HEK293 (cell line): Measurements from ENCODE around the gene CDH22.

Experiments
- CTCF ChIA-PET: fragments of 350-600 bp; formaldehyde crosslinking; extraction: SDS; loops from one replicate; lab custom pipeline; 2021; ENCODE audit warnings: antibody characterized with exemption; lab: Yijun Ruan, JAX
- POLR2A ChIA-PET: fragments of 300-600 bp; formaldehyde crosslinking; extraction: SDS; loops from one replicate; lab custom pipeline; 2020; ENCODE audit warnings: antibody characterized with exemption, inconsistent platforms; lab: Yijun Ruan, JAX
- H3K27ac ChIP-seq: fragments of 200-500 bp; sonication (Bioruptor generic); 2 replicates; pipeline ENCODE4 v1.5.1; 2014; ENCODE audit warnings: low read depth, low read length, control low read depth, inconsistent platforms; ENCODE audit errors: extremely low read depth
- H3K36me3 ChIP-seq, 2 experiments: fragments of 200-500 bp in 1 of 2; sonication (Bioruptor generic) in 1 of 2; 1 replicate in 1 of 2; 2 replicates in 1 of 2; pipeline ENCODE4 v1.5.1; 2014 to 2017; ENCODE audit warnings: inconsistent platforms in 2 of 2, low read length in 2 of 2; ENCODE audit not compliant: control insufficient read depth in 2 of 2, insufficient read depth in 1 of 2
- H3K4me1 ChIP-seq: fragments of 200-500 bp; sonication (Bioruptor generic); 2 replicates; pipeline ENCODE4 v1.5.1; 2014; ENCODE audit warnings: mild to moderate bottlenecking, low read length, inconsistent platforms; ENCODE audit not compliant: control insufficient read depth, insufficient read depth
- H3K4me3 ChIP-seq: 2 replicates; pipeline ENCODE4 v1.5.1; 2011; ENCODE audit warnings: low read depth, mild to moderate bottlenecking, control low read depth, low read length, moderate library complexity
- H3K9me3 ChIP-seq: fragments of 200-500 bp; sonication (Bioruptor generic); 2 replicates; pipeline ENCODE4 v1.5.1; 2014; ENCODE audit warnings: low read depth, low read length, inconsistent platforms; ENCODE audit not compliant: control insufficient read depth, insufficient read depth
- HOXC10 ChIP-seq: sonication (generic); formaldehyde crosslinking; IDR thresholded peaks from 2 replicates; pipeline ENCODE4 v1.8.1; 2023; ENCODE audit warnings: mild to moderate bottlenecking, missing genetic modification reagents
- KLF1 ChIP-seq: fragments of 450-650 bp; formaldehyde crosslinking; IDR thresholded peaks from 2 replicates; pipeline ENCODE4 v1.5.1; 2016; ENCODE audit warnings: missing biosample characterization, missing genetic modification characterization
- KLF16 ChIP-seq: fragments of 450-650 bp; formaldehyde crosslinking; IDR thresholded peaks from 2 replicates; pipeline ENCODE4 v1.5.1; 2017; ENCODE audit warnings: missing biosample characterization, missing genetic modification characterization
- SCRT2 ChIP-seq: fragments of 450-650 bp; formaldehyde crosslinking; IDR thresholded peaks from 2 replicates; pipeline ENCODE4 v1.5.1; 2016; ENCODE audit warnings: missing biosample characterization, missing genetic modification characterization
- ZBTB21 ChIP-seq: fragments of 450-650 bp; formaldehyde crosslinking; IDR thresholded peaks from 2 replicates; pipeline ENCODE4 v1.5.1; 2017; ENCODE audit warnings: missing biosample characterization, missing genetic modification characterization
- ZBTB7A ChIP-seq: fragments of 450-650 bp; formaldehyde crosslinking; IDR thresholded peaks from 2 replicates; pipeline ENCODE4 v1.5.1; 2016; ENCODE audit warnings: low read depth, missing biosample characterization, missing genetic modification characterization
- ZIC2 ChIP-seq: fragments of 450-650 bp; formaldehyde crosslinking; IDR thresholded peaks from 2 replicates; pipeline ENCODE4 v1.5.1; 2016; ENCODE audit warnings: missing biosample characterization, missing genetic modification characterization
- ZNF121 ChIP-seq: fragments of 450-650 bp; formaldehyde crosslinking; IDR thresholded peaks from 2 replicates; pipeline ENCODE4 v1.5.1; 2016; ENCODE audit warnings: missing biosample characterization, missing genetic modification characterization
- ZNF202 ChIP-seq: fragments of 450-650 bp; formaldehyde crosslinking; IDR thresholded peaks from 2 replicates; pipeline ENCODE4 v1.5.1; 2016; ENCODE audit warnings: missing biosample characterization, missing genetic modification characterization, borderline replicate concordance
- ZNF266 ChIP-seq: fragments of 450-650 bp; formaldehyde crosslinking; IDR thresholded peaks from 2 replicates; pipeline ENCODE4 v1.5.1; 2016; ENCODE audit warnings: missing biosample characterization, missing genetic modification characterization, low read depth
- ZNF341 ChIP-seq: fragments of 450-650 bp; formaldehyde crosslinking; IDR thresholded peaks from 2 replicates; pipeline ENCODE4; 2016; ENCODE audit warnings: low read depth, missing biosample characterization, missing genetic modification characterization
- ZNF529 ChIP-seq: fragments of 450-650 bp; formaldehyde crosslinking; IDR thresholded peaks from 2 replicates; pipeline ENCODE4 v1.5.1; 2017; ENCODE audit warnings: missing genetic modification characterization, missing biosample characterization; ENCODE audit not compliant: insufficient replicate concordance
- ZNF544 ChIP-seq: fragments of 450-650 bp; formaldehyde crosslinking; IDR thresholded peaks from 2 replicates; pipeline ENCODE4 v1.5.0; 2017; ENCODE audit warnings: missing biosample characterization, missing genetic modification characterization
- ZNF561 ChIP-seq: fragments of 450-650 bp; IDR thresholded peaks from 2 replicates; pipeline ENCODE4 v1.5.1; 2018; ENCODE audit warnings: missing biosample characterization, missing genetic modification characterization, borderline replicate concordance
- ZNF571 ChIP-seq: fragments of 450-650 bp; formaldehyde crosslinking; IDR thresholded peaks from 2 replicates; pipeline ENCODE4 v1.5.0; 2017; ENCODE audit warnings: missing biosample characterization, missing genetic modification characterization
- ZNF626 ChIP-seq: fragments of 450-650 bp; sonication (Bioruptor Pico); formaldehyde crosslinking; IDR thresholded peaks from 2 replicates; pipeline ENCODE4 v1.5.1; 2018; ENCODE audit warnings: missing biosample characterization, missing genetic modification characterization, inconsistent platforms
- ZNF777 ChIP-seq: fragments of 450-650 bp; formaldehyde crosslinking; IDR thresholded peaks from 2 replicates; pipeline ENCODE4 v1.5.1; 2017; ENCODE audit warnings: missing biosample characterization, missing genetic modification characterization, borderline replicate concordance
- ZNF830 ChIP-seq: fragments of 450-650 bp; IDR thresholded peaks from 2 replicates; pipeline ENCODE4 v1.5.0; 2018; ENCODE audit warnings: missing biosample characterization, missing genetic modification characterization, low read depth, mild to moderate bottlenecking, moderate library complexity
- ZNF843 ChIP-seq: fragments of 450-650 bp; formaldehyde crosslinking; IDR thresholded peaks from 2 replicates; pipeline ENCODE4 v1.5.1; 2016; ENCODE audit warnings: missing biosample characterization, missing genetic modification characterization
- TF ChIP-seq, protein P1 (sequence below): fragments of 450-650 bp; formaldehyde crosslinking; IDR thresholded peaks from 2 replicates; pipeline ENCODE4 v1.5.1; 2016; ENCODE audit warnings: missing biosample characterization, missing genetic modification characterization
- TF ChIP-seq, protein P2 (sequence below): fragments of 450-650 bp; formaldehyde crosslinking; IDR thresholded peaks from 2 replicates; pipeline ENCODE4 v1.5.1; 2016; ENCODE audit warnings: missing biosample characterization, missing genetic modification characterization
- TF ChIP-seq, protein P3 (sequence below): fragments of 450-650 bp; formaldehyde crosslinking; IDR thresholded peaks from 2 replicates; pipeline ENCODE4 v1.5.1; 2016; ENCODE audit warnings: missing biosample characterization, missing genetic modification characterization
- TF ChIP-seq, protein P4 (sequence below): fragments of 450-650 bp; formaldehyde crosslinking; IDR thresholded peaks from 2 replicates; pipeline ENCODE4 v1.5.1; 2016; ENCODE audit warnings: missing biosample characterization, missing genetic modification characterization

The CDH22 gene

DNA sequence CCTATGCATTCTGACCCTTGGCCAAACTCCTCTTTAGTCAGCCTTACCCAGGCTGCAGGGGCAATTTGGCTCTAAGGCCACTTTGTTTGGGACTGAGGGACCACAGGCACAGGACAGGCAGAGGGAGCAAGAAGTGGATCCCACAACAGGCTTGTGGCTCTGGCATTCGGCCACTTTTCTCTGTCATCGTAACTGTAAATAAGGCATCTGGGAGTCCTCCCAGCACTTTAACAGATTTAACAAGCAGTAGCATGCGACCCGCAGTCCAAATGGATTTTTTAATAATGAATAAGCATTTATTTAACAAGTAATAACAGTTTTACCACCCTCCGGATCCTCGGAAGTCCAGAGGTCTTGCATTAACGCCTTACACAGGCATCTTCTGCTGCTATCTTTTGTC lies 16.1 kb upstream of the CDH22 start (continued):
- TF ChIP-seq ZNF544 (tag by site-specific recombination) = no peak
- no peak for TF ChIP-seq HOXC10 (CRISPR knock-in tag)
- TF ChIP-seq ZNF561 (tag by site-specific recombination) = no peak
- TF ChIP-seq ZNF121 (tag by site-specific recombination) = no peak
- TF ChIP-seq ZNF626 (tag by site-specific recombination) = no peak
- TF ChIP-seq ZNF529 (tag by site-specific recombination) = no peak
- TF ChIP-seq ZBTB7A (tag by site-specific recombination) = no peak
- no peak for TF ChIP-seq ZNF341 (tag by site-specific recombination)
- TF ChIP-seq ZBTB21 (tag by site-specific recombination) = no peak
- TF ChIP-seq, all 188 proteins: peak for 0

DNA sequence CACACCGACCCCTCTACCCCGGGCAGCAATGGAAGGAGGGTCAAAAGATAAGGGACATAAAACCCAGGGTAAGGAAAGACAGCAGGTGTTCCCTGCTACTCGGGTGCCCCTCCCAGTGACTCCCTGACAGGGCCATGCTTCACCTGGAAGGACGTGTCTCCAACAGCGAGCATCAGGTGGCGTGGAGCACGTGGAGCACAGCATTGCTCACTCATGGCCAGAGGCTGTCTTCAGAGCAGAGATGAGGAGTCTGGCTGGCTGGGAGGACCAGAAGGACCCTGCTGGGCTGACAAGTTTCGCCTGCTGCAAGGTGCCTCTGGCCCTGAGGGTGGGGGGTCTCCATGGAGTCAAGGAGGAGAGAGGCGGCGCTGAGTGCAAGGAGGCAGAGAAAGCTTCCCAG lies 15.3 kb upstream of the CDH22 start:
- H3K9me3 ChIP-seq = no peaks in the 10 kb centered on the region
- TF ChIP-seq ZNF571 (tag by site-specific recombination) (no peak), ZNF830 (tag by site-specific recombination) (no peak), SCRT2 (tag by site-specific recombination) (0 out of 2 replicates have a peak, but pooled peaks have one; percentile 30), ZNF266 (tag by site-specific recombination) (no peak), ZIC2 (tag by site-specific recombination) (peak; percentile 29; the same call in 1 of the 2 replicates), ZNF777 (tag by site-specific recombination) (no peak), KLF16 (no peak), ZNF843 (no peak), ZNF202 (tag by site-specific recombination) (no peak), KLF1 (tag by site-specific recombination) (no peak)
- TF ChIP-seq, protein P1, sequence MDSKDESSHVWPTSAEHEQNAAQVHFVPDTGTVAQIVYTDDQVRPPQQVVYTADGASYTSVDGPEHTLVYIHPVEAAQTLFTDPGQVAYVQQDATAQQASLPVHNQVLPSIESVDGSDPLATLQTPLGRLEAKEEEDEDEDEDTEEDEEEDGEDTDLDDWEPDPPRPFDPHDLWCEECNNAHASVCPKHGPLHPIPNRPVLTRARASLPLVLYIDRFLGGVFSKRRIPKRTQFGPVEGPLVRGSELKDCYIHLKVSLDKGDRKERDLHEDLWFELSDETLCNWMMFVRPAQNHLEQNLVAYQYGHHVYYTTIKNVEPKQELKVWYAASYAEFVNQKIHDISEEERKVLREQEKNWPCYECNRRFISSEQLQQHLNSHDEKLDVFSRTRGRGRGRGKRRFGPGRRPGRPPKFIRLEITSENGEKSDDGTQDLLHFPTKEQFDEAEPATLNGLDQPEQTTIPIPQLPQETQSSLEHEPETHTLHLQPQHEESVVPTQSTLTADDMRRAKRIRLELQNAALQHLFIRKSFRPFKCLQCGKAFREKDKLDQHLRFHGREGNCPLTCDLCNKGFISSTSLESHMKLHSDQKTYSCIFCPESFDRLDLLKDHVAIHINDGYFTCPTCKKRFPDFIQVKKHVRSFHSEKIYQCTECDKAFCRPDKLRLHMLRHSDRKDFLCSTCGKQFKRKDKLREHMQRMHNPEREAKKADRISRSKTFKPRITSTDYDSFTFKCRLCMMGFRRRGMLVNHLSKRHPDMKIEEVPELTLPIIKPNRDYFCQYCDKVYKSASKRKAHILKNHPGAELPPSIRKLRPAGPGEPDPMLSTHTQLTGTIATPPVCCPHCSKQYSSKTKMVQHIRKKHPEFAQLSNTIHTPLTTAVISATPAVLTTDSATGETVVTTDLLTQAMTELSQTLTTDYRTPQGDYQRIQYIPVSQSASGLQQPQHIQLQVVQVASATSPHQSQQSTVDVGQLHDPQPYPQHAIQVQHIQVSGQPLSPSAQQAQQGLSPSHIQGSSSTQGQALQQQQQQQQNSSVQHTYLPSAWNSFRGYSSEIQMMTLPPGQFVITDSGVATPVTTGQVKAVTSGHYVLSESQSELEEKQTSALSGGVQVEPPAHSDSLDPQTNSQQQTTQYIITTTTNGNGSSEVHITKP (tag by site-specific recombination) = no peak
- TF ChIP-seq, protein P2, sequence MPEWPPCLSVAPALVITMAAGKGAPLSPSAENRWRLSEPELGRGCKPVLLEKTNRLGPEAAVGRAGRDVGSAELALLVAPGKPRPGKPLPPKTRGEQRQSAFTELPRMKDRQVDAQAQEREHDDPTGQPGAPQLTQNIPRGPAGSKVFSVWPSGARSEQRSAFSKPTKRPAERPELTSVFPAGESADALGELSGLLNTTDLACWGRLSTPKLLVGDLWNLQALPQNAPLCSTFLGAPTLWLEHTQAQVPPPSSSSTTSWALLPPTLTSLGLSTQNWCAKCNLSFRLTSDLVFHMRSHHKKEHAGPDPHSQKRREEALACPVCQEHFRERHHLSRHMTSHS (tag by site-specific recombination) = no peak
- TF ChIP-seq, protein P3, sequence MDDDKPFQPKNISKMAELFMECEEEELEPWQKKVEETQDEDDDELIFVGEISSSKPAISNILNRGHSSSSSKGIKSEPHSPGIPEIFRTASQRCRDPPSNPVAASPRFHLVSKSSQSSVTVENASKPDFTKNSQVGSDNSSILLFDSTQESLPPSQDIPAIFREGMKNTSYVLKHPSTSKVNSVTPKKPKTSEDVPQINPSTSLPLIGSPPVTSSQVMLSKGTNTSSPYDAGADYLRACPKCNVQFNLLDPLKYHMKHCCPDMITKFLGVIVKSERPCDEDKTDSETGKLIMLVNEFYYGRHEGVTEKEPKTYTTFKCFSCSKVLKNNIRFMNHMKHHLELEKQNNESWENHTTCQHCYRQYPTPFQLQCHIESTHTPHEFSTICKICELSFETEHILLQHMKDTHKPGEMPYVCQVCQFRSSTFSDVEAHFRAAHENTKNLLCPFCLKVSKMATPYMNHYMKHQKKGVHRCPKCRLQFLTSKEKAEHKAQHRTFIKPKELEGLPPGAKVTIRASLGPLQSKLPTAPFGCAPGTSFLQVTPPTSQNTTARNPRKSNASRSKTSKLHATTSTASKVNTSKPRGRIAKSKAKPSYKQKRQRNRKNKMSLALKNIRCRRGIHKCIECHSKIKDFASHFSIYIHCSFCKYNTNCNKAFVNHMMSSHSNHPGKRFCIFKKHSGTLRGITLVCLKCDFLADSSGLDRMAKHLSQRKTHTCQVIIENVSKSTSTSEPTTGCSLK (tag by site-specific recombination) = no peak
- TF ChIP-seq, protein P4, sequence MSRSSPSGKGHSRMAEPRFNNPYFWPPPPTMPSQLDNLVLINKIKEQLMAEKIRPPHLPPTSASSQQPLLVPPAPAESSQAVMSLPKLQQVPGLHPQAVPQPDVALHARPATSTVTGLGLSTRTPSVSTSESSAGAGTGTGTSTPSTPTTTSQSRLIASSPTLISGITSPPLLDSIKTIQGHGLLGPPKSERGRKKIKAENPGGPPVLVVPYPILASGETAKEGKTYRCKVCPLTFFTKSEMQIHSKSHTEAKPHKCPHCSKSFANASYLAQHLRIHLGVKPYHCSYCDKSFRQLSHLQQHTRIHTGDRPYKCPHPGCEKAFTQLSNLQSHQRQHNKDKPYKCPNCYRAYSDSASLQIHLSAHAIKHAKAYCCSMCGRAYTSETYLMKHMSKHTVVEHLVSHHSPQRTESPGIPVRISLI (tag by site-specific recombination) = no peak
- H3K27ac ChIP-seq = no peak overlapping the region
- H3K4me3 ChIP-seq = no peak overlapping the region
- H3K4me1 ChIP-seq = no peaks in the 10 kb centered on the region
- POLR2A ChIA-PET = no interaction called here
- CTCF ChIA-PET = interaction anchor here (0.6 to 1.0 kb wide), 3 partner anchors 25 to 191 kb away, joined by 3 to 4 read pairs (median 4); no protein-coding TSS in a partner anchor
- H3K36me3 ChIP-seq = no peaks in the 10 kb centered on the region
